GM12801 (cell line): ENCODE results near the gene RCAN2.

Experiments
- CTCF ChIP-seq: IDR thresholded peaks from one replicate; pipeline ENCODE4 v1.5.1; 2011; ENCODE audit warnings: control low read depth; ENCODE audit not compliant: insufficient read length; ENCODE audit errors: extremely low read depth

Gene RCAN2

DNA sequence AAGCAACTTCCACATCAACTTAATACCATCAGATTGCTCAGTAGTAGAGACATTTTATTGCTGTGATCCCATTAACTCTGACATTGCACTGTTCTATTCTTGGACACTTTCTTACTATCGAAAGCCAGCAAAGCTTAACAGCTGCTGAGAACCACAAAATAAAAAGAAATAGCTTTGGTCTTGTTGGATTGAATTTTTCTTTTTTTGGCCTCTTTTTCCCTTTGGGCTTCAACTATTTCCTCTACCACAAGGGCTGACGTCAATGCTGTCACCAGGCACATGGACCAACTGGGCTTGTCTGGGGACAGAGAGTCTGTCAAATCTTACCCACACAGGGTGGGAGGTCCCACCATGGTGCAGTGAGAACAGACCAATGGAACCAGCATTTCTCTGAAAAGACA lies 257.1 kb downstream of the RCAN2 start:
- TF ChIP-seq CTCF = no peak

DNA sequence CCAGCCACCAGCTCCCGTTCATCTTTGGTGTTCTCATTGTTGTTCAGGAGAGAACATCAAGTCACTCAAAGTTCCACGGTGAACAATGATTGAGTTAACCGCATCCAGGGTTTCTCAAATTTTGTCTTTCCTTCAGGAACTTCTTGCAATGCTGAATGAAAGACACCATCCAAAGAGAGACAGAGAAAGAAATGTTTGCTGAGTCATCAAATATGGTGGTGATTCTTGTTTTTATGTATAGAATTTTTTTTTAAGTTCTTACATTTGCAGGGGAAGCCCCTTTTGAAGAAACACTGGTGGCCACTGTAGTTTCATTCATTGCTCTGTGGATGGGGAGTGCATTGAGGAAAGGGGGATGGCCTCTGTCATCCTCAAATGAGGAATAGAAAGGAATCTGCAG lies 258.1 kb downstream of the RCAN2 start:
- no peak for TF ChIP-seq CTCF

- no peak for TF ChIP-seq CTCF
Observed at GRCh38 chr6:46222286-46222685, 269.0 kb downstream of the RCAN2 start.

DNA sequence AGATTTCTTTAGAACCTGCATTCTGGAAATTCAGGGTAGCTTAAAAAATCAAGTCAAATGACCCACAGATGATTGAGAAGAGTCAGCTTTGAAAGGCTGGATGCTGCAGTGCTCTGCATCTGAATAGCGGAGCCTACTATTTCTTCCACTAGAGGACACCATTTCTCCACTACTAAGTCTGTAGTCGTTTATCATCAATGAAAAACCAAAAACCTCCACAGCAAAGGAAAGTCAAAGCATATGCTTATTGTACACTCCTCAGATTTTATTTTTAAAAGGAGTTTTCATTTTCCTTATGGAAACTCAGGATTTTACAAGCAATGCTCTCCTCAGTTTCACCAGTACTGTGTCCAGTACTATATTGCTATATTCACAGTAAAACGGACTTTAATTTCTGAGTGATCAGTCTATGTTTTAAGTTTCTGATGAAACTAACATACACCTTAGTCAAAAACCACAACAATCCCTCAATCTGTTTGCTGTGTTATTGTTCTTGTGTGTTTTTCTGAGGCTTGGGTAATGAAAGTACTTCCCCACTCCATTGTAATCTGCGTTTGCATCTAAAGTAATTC lies 269.9 kb downstream of the RCAN2 start:
- peak; percentile 84 for TF ChIP-seq CTCF

DNA sequence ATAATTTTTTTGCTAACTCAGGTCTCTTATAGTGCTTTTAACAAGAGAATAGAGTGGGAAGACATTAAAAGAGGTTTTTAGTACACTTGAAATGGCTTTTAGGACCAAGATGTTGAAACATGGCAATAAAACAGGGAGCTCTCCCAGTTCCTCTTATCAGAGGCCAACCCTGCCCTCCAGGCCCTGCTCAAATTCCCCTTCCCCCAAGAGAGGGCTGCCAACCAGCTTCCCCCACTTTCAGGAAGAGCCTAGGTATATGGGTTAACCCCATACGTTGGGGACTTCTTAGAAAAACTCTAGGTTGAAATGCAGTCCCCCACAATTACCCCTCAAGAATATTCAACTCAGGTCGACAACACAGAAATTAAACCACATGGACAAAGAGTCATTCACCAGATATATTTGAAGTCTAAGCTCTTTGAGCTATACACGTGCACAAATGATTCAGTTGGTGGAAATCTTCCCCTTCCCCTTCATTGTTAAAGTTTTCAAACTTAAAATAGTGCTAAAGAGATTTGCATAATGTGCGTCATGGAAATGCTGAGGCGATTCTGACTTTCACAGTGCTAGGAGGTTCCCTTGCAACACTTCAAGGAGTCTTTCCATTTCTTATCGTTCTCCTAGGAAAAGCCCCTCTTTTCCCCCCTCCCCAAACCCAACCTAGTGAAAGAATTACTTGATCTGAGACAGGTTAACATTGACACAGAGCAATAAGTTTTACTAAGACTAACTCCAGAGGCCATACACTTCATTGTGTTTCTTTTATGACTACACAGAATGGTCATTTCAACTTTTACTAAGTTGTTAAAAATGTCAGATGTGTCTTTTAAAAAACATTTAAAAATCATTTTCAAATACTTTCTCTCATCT lies 270.7 kb downstream of the RCAN2 start:
- TF ChIP-seq CTCF = no peak

- TF ChIP-seq CTCF = no peak
Observed at GRCh38 chr6:46219661-46220060, 271.6 kb downstream of the RCAN2 start.

DNA sequence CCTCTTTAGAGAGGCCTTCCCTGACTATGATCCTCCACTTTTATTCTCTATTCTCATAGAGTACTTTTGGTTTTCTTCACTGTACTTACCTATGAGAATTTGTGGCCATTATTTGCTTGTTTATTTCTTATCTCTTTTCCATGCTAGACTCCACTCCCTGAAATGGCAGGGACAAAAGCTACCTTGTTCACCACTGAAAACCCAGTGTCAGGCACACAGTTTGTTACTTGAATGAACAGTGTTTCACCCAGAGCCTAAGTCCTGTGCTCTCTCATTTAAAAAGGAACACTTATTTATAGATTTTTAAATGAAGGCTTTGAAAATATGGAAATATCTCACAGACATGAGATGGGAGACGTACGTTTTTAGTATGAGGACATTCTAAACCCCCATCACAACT lies 272.8 kb downstream of the RCAN2 start:
- no peak for TF ChIP-seq CTCF
